Amniotic stem cell (primary cell): ENCODE results near the gene NR3C1.

Experiments
- DNase-seq: peaks from one replicate; lab custom pipeline; 2025; lab: John Stamatoyannopoulos, UW

The NR3C1 gene

GRCh38 chr5:143403593-143404415, at the start of gene NR3C1:
TSS of gene NR3C1 (minus strand) at chr5:143403686. CDS start at chr5:143400839, 2,847 bp downstream.
- peak; percentile 80 for DNase-seq

- DNase-seq: no peak
Measured at GRCh38 chr5:143449772-143450171, 46.3 kb upstream of the NR3C1 start.

GRCh38 chr5:143448518-143448917, 45.0 kb upstream of the NR3C1 start:
- no peak for DNase-seq

- DNase-seq: no peak
Measured at GRCh38 chr5:143447983-143448382, 44.5 kb upstream of the NR3C1 start.

- DNase-seq: no peak
Measured at GRCh38 chr5:143446535-143447226, 43.2 kb upstream of the NR3C1 start.

GRCh38 chr5:143445776-143446175, 42.3 kb upstream of the NR3C1 start:
- no peak for DNase-seq

- no peak for DNase-seq
Measured at GRCh38 chr5:143443330-143443729, 39.8 kb upstream of the NR3C1 start.

GRCh38 chr5:143442385-143442784, 38.9 kb upstream of the NR3C1 start:
- DNase-seq: no peak

- no peak for DNase-seq
Measured at GRCh38 chr5:143440448-143441115, 37.1 kb upstream of the NR3C1 start.

GRCh38 chr5:143437666-143438273, 34.3 kb upstream of the NR3C1 start:
- no peak for DNase-seq

GRCh38 chr5:143436871-143437270, 33.4 kb upstream of the NR3C1 start:
- no peak for DNase-seq

GRCh38 chr5:143435210-143435657, 31.7 kb upstream of the NR3C1 start:
- no peak for DNase-seq

- no peak for DNase-seq
Measured at GRCh38 chr5:143434261-143435209, 31.0 kb upstream of the NR3C1 start.

GRCh38 chr5:143433670-143434069, 30.2 kb upstream of the NR3C1 start:
- no peak for DNase-seq

GRCh38 chr5:143432658-143433239, 29.3 kb upstream of the NR3C1 start:
- no peak for DNase-seq

GRCh38 chr5:143431789-143432188, 28.3 kb upstream of the NR3C1 start:
- DNase-seq: no peak

- DNase-seq: no peak
Measured at GRCh38 chr5:143428738-143429420, 25.4 kb upstream of the NR3C1 start.

GRCh38 chr5:143428155-143428554, 24.7 kb upstream of the NR3C1 start:
- no peak for DNase-seq

- no peak for DNase-seq
Measured at GRCh38 chr5:143427122-143427735, 23.7 kb upstream of the NR3C1 start.
